Common myeloid progenitor, CD34-positive (primary cell): ENCODE results near the gene SYCN.

Source experiments
- CTCF ChIA-PET: fragments of 350-600 bp; sonication (Branson Sonifier 250); formaldehyde crosslinking; loops from one replicate; lab custom pipeline; 2021; ENCODE audit warnings: antibody characterized with exemption; lab: Charles Lee
- POLR2A ChIA-PET: fragments of 350-600 bp; sonication (Branson Sonifier 250); formaldehyde crosslinking; loops from one replicate; lab custom pipeline; 2021; ENCODE audit warnings: antibody characterized with exemption; lab: Charles Lee
- DNase-seq, 3 donors: peaks; one replicate each; pipeline versions ENCODE4 v3.0.0 to v3.0.0-alpha.2; 2013
- H3K27ac ChIP-seq, 2 experiments: 1 replicate in 1 of 2; 2 replicates in 1 of 2; pipeline ENCODE4 v1.7.0; 2013; ENCODE audit warnings: inconsistent platforms in 2 of 2, low read length in 2 of 2, mild to moderate bottlenecking in 2 of 2, low read depth in 1 of 2, moderate library complexity in 1 of 2; ENCODE audit not compliant: severe bottlenecking in 2 of 2, insufficient read depth in 1 of 2, poor library complexity in 1 of 2
- H3K27me3 ChIP-seq, 5 experiments: replicated peaks in 2 of 5; 1 replicate in 3 of 5; 2 replicates in 2 of 5; pipeline versions ENCODE4 v1.6.1 to v1.7.0; 2013; ENCODE audit warnings: low read length in 4 of 5, mild to moderate bottlenecking in 2 of 5, moderate library complexity in 2 of 5, inconsistent platforms in 1 of 5; ENCODE audit not compliant: insufficient read depth in 5 of 5, control insufficient read depth in 4 of 5
- H3K36me3 ChIP-seq, 4 experiments: 1 replicate in 2 of 4; 2 replicates in 2 of 4; pipeline versions ENCODE4 v1.6.1 to v1.7.0; 2013; ENCODE audit warnings: low read length in 3 of 4, control low read depth in 1 of 4, mild to moderate bottlenecking in 1 of 4; ENCODE audit not compliant: control insufficient read depth in 4 of 4, insufficient read depth in 4 of 4
- H3K4me1 ChIP-seq, 4 experiments: 1 replicate in 3 of 4; 2 replicates in 1 of 4; pipeline versions ENCODE4 v1.6.1 to v1.7.1; 2013; ENCODE audit warnings: low read length in 3 of 4, mild to moderate bottlenecking in 3 of 4, control low read depth in 1 of 4, inconsistent platforms in 1 of 4, moderate library complexity in 1 of 4; ENCODE audit not compliant: control insufficient read depth in 4 of 4, insufficient read depth in 4 of 4; ENCODE audit errors: control extremely low read depth in 1 of 4
- H3K4me3 ChIP-seq, 7 experiments: 1 replicate in 4 of 7; 2 replicates in 3 of 7; pipeline versions ENCODE4 v1.5.1 to v1.7.0; 2013; ENCODE audit warnings: mild to moderate bottlenecking in 7 of 7, low read length in 6 of 7, moderate library complexity in 6 of 7, inconsistent platforms in 2 of 7, low read depth in 2 of 7, control low read depth in 1 of 7; ENCODE audit not compliant: insufficient read depth in 4 of 7, control insufficient read depth in 1 of 7; ENCODE audit errors: extremely low read depth in 1 of 7
- H3K9me3 ChIP-seq, 5 experiments: 1 replicate in 4 of 5; 2 replicates in 1 of 5; pipeline versions ENCODE4 v1.6.1 to v1.7.1; 2013; ENCODE audit warnings: low read length in 4 of 5, mild to moderate bottlenecking in 2 of 5, inconsistent platforms in 1 of 5, low read depth in 1 of 5, moderate library complexity in 1 of 5; ENCODE audit not compliant: control insufficient read depth in 4 of 5, insufficient read depth in 2 of 5; ENCODE audit errors: control extremely low read depth in 1 of 5
- WGBS: methylation state at CpG from one replicate; pipeline ENCODE4 v1.1.5; 2013; ENCODE audit not compliant: insufficient coverage; 5-methylcytosine and 5-hydroxymethylcytosine counted together

The SYCN gene

DNA sequence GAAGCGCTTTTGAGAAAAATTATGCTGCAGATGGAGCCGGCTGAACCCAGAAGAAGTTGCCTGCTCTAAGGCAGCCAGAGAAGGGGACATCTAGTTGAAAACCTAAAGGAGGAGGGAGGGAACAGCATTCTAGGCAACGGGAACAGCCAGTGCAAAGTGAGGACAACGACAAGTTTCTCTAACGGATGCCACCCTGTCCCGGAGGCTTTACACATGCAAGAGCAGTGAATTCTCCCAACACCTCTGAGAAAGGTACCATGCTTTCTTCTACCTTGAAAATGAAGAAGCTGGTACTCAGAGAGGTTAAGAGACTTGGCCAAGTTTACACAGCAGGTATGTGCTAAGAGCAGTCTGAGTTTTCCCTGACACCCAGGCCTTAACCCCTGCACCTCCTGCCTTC lies 34.9 kb upstream of the SYCN start:
- H3K27ac ChIP-seq: no peak overlapping the region
- no peaks in the 10 kb centered on the region for H3K27me3 ChIP-seq
- H3K4me1 ChIP-seq: peaks cover 0 to 28% (median 16%) of the 10 kb centered on the region in 4 experiments
- POLR2A ChIA-PET: no interaction called here
- H3K9me3 ChIP-seq: no peaks in the 10 kb centered on the region
- CTCF ChIA-PET: interaction anchor here (1.0 to 2.4 kb wide), 4 partner anchors 14 to 93 kb away, joined by 3 to 13 read pairs (median 4); no protein-coding TSS in a partner anchor
- no peak for DNase-seq
- H3K4me3 ChIP-seq: no peak overlapping the region
- 100% methylated on average over 6 of the region's 6 CpGs for WGBS
- no peaks in the 10 kb centered on the region for H3K36me3 ChIP-seq

DNA sequence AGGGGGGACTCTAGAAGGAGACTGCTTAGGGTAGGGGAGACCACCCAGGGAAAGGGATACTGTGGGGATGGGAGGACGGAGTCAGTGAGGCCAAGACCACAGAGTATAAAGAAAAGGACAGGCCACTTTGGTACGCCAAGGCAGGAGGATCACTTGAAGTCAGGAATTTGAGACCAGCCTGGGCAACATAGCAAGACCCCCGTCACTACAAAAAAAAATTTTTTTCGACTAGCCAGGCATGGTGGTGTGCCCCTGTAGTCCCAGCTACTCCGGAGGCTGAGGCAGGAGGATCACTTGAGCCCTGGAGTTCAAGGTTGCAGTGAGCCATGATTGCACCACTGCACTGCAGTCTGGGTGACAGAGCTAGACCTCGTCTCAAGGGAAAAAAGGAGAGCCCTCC lies 34.1 kb upstream of the SYCN start:
- Histone ChIP-seq H3K36me3 (no peaks in the 10 kb centered on the region), H3K4me3 (peak overlapping the region in 2 of 7 experiments; percentile 51), H3K27ac (no peak overlapping the region), H3K27me3 (no peaks in the 10 kb centered on the region), H3K4me1 (peaks cover 0 to 28% (median 16%) of the 10 kb centered on the region in 4 experiments), H3K9me3 (no peaks in the 10 kb centered on the region)
- DNase-seq: no peak
- CTCF ChIA-PET: interaction anchor here (1.7 to 2.4 kb wide), 3 partner anchors 13 to 93 kb away, joined by 3 to 13 read pairs (median 5); no protein-coding TSS in a partner anchor
- POLR2A ChIA-PET: interaction anchor here (0.6 kb wide), 1 partner anchor 410 kb away, joined by 3 read pairs; no protein-coding TSS in a partner anchor
- 92% methylated on average over 5 of the region's 6 CpGs for WGBS

GRCh38 chr19:39237200-39238184 lies 33.4 kb upstream of the SYCN start:
- Histone ChIP-seq H3K9me3 (no peaks in the 10 kb centered on the region), H3K36me3 (no peaks in the 10 kb centered on the region), H3K4me1 (peaks cover 0 to 28% (median 16%) of the 10 kb centered on the region in 4 experiments), H3K4me3 (peak overlapping the region in 3 of 7 experiments; percentile 8 to 51 (median 51)), H3K27ac (no peak overlapping the region), H3K27me3 (no peaks in the 10 kb centered on the region)
- WGBS: 33% methylated on average over 18 of the region's 22 CpGs
- POLR2A ChIA-PET: no interaction called here
- CTCF ChIA-PET: interaction anchor here (1.1 to 2.4 kb wide), 4 partner anchors 10 to 92 kb away, joined by 3 to 13 read pairs (median 5); no protein-coding TSS in a partner anchor
- DNase-seq: peak; percentile 43 to 70 (median 60)

DNA sequence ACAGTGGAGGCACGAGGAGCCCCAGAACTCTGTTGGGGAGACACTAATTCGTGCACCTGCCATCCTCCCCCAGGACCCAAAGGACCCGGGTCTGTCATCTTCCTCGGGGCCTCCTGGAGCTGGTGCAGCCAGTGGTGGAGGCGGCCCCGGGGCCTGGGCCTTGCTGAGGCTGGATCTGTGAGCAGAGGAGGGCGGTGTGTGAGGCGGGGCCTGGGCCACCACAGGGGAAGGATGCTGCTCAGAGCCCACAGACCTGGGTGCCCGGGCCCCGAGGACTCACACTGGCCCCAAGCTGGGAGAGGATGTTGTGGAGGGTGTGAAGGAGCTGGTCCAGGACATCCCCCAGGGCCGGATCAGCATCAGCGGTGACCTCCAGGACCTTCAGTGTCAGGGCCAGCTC lies 32.5 kb upstream of the SYCN start:
- Histone ChIP-seq H3K4me1 (peaks cover 0 to 28% (median 16%) of the 10 kb centered on the region in 4 experiments), H3K27me3 (no peaks in the 10 kb centered on the region), H3K36me3 (no peaks in the 10 kb centered on the region), H3K4me3 (no peak overlapping the region), H3K27ac (no peak overlapping the region), H3K9me3 (no peaks in the 10 kb centered on the region)
- POLR2A ChIA-PET: no interaction called here
- 77% methylated on average over 6 of the region's 12 CpGs for WGBS
- DNase-seq: no peak
- CTCF ChIA-PET: interaction anchor here (1.1 kb wide), 1 partner anchor 53 kb away, joined by 3 read pairs; no protein-coding TSS in a partner anchor

DNA sequence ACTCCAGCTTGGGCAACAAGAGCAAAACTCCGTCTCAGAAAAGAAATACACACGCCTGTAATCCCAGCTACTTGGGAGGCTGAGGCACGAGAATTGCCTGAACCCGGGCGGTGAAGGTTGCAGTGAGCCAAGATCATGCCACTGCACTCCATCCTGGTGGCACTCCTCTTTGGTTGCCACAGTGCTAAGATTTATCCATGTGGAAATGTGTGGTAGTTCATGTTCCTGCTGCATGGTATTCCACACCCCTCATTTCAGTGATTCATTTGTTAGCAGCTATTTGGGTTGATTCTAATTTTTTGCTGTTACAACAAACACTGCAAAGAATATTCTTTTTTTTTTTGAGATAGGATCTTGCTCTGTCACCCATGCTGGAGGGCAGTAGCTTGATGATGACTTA lies 28.6 kb upstream of the SYCN start:
- WGBS: 98% methylated on average over 5 of the region's 5 CpGs
- CTCF ChIA-PET: interaction anchor here (1.0 to 1.4 kb wide), 2 partner anchors 42 to 95 kb away, joined by 3 to 5 read pairs; no protein-coding TSS in a partner anchor

GRCh38 chr19:39230096-39230764 lies 26.2 kb upstream of the SYCN start:
- CTCF ChIA-PET: interaction anchor here (1.0 to 1.9 kb wide), 2 partner anchors 10 to 26 kb away, joined by 3 to 7 read pairs; partner anchors contain the start of gene SYCN
- Histone ChIP-seq H3K4me3 (no peak overlapping the region), H3K9me3 (no peaks in the 10 kb centered on the region), H3K27me3 (no peaks in the 10 kb centered on the region), H3K27ac (no peak overlapping the region), H3K36me3 (no peaks in the 10 kb centered on the region), H3K4me1 (no peaks in the 10 kb centered on the region)
- POLR2A ChIA-PET: no interaction called here
- WGBS: 91% methylated on average over 1 of the region's 2 CpGs
- DNase-seq: no peak

More for the DNA sequence above, 28.6 kb upstream of the SYCN start:
- POLR2A ChIA-PET: no interaction called here
- no peaks in the 10 kb centered on the region for H3K27me3 ChIP-seq
- no peak overlapping the region for H3K4me3 ChIP-seq
- no peaks in the 10 kb centered on the region for H3K36me3 ChIP-seq
- DNase-seq: no peak
- peaks cover 0 to 10% (median 4%) of the 10 kb centered on the region in 4 experiments for H3K4me1 ChIP-seq
- no peak overlapping the region for H3K27ac ChIP-seq
- H3K9me3 ChIP-seq: no peaks in the 10 kb centered on the region
